Measurements from ENCODE around the gene ROPN1B. TPM values are rescaled to one million over a fixed set of nuclear protein-coding genes. Genes with fewer than 3 reads are reported as not detected.
A peak's percentile ranks its signal among the peaks of the same experiment; 100 is the strongest.
"Not testable (repeated sequence)": the region's sequence is repeated elsewhere in the genome, so short reads cannot be mapped to it uniquely, and the experiment has no call there.

ROPN1B gene
- total RNA-seq, 2 donors from 2014 or later, result not detected

DNA sequence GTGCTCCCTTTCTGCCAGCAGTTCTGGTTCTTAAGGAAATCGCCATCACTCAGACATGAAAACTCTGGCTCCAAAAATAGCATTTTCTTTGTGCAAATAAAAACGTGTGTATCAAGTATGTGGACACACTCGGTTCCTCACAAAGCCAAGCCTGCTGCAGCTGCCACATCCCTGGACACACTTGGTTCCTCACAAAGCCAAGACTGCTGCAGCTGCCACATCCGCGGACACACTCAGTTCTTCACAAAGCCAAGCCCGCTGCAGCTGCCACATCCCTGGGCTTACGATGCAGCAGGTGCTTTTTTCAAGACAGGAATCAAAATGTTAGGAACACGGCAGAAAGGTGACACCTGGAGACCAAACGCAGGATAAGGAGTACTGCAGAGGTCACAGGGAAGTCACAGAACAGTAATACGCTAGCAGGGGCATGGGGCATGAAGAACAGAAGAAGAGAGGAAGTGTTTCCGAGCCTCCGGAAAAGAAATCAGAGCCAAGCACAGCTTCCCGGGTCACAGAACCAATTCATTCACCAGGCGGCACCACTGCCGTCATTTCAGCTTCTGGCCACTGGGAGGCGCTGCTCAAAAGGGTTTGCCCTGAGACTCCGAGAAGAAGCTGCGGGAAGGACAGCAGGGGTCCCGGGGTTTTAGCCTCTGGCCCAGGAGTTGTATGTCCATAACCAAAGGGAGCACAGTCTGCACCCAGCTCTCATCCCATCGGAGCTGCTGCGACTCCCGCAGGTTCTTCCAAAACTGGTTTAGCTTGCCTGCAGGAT, 40.0 kb upstream of the ROPN1B start:
- Histone ChIP-seq H3K4me1 (ENCODE audit: control insufficient read depth in 1 of 2, low read depth in 2 of 2) (peaks cover 0 to 15% of the 10 kb centered on the region in 2 donors), H3K4me3 (peak overlapping the region; percentile 31)
- TF ChIP-seq CTCF (IDR thresholded peaks at IDR 0.05), result peak; percentile 79
- H3K27ac ChIP-seq; DNase-seq (ENCODE audit: low spot score); H3K36me3 ChIP-seq; H3K9me3 ChIP-seq; H3K27me3 ChIP-seq (replicated peaks; ENCODE audit: insufficient read depth); ATAC-seq (ENCODE audit: insufficient number of reproducible peaks, low FRiP score, low read depth): not testable (repeated sequence)

GRCh38 chr3:125929765-125930164, 39.2 kb upstream of the ROPN1B start:
- ATAC-seq (ENCODE audit: insufficient number of reproducible peaks, low FRiP score, low read depth); H3K9me3 ChIP-seq: not testable (repeated sequence)

GRCh38 chr3:125931355-125931880, 37.6 kb upstream of the ROPN1B start:
- H3K9me3 ChIP-seq; H3K4me3 ChIP-seq; ATAC-seq (ENCODE audit: insufficient number of reproducible peaks, low FRiP score, low read depth); H3K27ac ChIP-seq; H3K36me3 ChIP-seq; DNase-seq (ENCODE audit: low spot score); H3K27me3 ChIP-seq (replicated peaks; ENCODE audit: insufficient read depth): not testable (repeated sequence)
- H3K4me1 ChIP-seq (ENCODE audit: control insufficient read depth in 1 of 2, low read depth in 2 of 2), result peaks cover 0 to 22% of the 10 kb centered on the region in 2 donors

More at GRCh38 chr3:125929765-125930164, 39.2 kb upstream of the ROPN1B start:
- not testable (repeated sequence) for H3K36me3 ChIP-seq; H3K27me3 ChIP-seq (replicated peaks; ENCODE audit: insufficient read depth); DNase-seq (ENCODE audit: low spot score); H3K27ac ChIP-seq
- H3K4me3 ChIP-seq, result peak overlapping the region; percentile 31
- H3K4me1 ChIP-seq (ENCODE audit: control insufficient read depth in 1 of 2, low read depth in 2 of 2), result peaks cover 0 to 15% of the 10 kb centered on the region in 2 donors

GRCh38 chr3:125933397-125934173, 35.4 kb upstream of the ROPN1B start:
- not testable (repeated sequence) for DNase-seq (ENCODE audit: low spot score); H3K9me3 ChIP-seq; H3K36me3 ChIP-seq; H3K27ac ChIP-seq; H3K27me3 ChIP-seq (replicated peaks; ENCODE audit: insufficient read depth); ATAC-seq (ENCODE audit: insufficient number of reproducible peaks, low FRiP score, low read depth); H3K4me3 ChIP-seq
- peaks cover 0 to 19% of the 10 kb centered on the region in 2 donors for H3K4me1 ChIP-seq (ENCODE audit: control insufficient read depth in 1 of 2, low read depth in 2 of 2)

- H3K36me3 ChIP-seq; H3K9me3 ChIP-seq; H3K4me1 ChIP-seq (ENCODE audit: control insufficient read depth in 1 of 2, low read depth in 2 of 2); H3K27ac ChIP-seq; DNase-seq (ENCODE audit: low spot score); H3K27me3 ChIP-seq (replicated peaks; ENCODE audit: insufficient read depth): not testable (repeated sequence)
- H3K4me3 ChIP-seq, result peak overlapping the region; percentile 62
- peak; percentile 69 for ATAC-seq (ENCODE audit: insufficient number of reproducible peaks, low FRiP score, low read depth)
Measured at GRCh38 chr3:125935252-125935874, 33.6 kb upstream of the ROPN1B start.

DNA sequence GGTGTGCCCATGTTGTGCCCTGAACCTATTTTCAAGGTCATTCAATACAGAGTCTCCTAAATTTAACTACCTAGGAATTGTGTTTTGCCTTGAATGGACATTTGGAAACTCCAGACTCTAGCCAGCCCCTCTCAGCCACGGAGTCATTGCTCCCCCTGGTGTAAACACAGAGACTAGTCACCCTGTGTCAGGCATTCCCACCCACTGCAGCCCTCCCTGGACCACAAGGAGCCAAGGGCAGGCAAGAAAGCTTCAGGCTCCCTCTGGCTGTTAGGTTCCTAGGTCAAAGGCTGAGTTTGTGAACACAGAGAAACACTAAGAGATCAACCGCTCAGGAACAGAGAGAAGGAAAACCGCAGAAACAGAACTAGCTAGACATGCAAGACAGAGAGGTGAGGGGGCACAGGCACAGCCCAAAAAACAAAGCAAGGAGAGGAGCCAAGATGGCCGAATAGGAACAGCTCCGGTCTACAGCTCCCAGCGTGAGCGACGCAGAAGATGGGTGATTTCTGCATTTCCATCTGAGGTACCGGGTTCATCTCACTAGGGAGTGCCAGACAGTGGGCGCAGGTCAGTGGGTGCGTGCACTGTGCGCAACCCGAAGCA, 32.7 kb upstream of the ROPN1B start:
- H3K9me3 ChIP-seq; H3K27ac ChIP-seq; H3K4me3 ChIP-seq; H3K36me3 ChIP-seq; H3K4me1 ChIP-seq (ENCODE audit: control insufficient read depth in 1 of 2, low read depth in 2 of 2); DNase-seq (ENCODE audit: low spot score); H3K27me3 ChIP-seq (replicated peaks; ENCODE audit: insufficient read depth): not testable (repeated sequence)
- peak; percentile 84 for ATAC-seq (ENCODE audit: insufficient number of reproducible peaks, low FRiP score, low read depth)
- TF ChIP-seq CTCF (IDR thresholded peaks at IDR 0.05), result peak; percentile 50

DNA sequence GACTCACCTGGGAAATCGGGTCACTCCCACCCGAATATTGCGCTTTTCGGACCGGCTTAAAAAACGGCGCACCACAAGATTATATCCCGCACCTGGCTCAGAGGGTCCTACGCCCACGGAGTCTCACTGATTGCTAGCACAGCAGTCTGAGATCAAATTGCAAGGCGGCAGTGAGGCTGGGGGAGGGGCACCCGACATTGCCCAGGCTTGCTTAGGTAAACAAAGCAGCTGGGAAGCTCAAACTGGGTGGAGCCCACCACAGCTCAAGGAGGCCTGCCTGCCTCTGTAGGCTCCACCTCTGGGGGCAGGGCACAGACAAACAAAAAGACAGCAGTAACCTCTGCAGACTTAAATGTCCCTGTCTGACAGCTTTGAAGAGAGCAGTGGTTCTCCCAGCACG, 32.1 kb upstream of the ROPN1B start:
- H3K9me3 ChIP-seq; H3K27ac ChIP-seq; ATAC-seq (ENCODE audit: insufficient number of reproducible peaks, low FRiP score, low read depth); DNase-seq (ENCODE audit: low spot score); H3K27me3 ChIP-seq (replicated peaks; ENCODE audit: insufficient read depth); H3K4me1 ChIP-seq (ENCODE audit: control insufficient read depth in 1 of 2, low read depth in 2 of 2); H3K4me3 ChIP-seq; H3K36me3 ChIP-seq: not testable (repeated sequence)

DNA sequence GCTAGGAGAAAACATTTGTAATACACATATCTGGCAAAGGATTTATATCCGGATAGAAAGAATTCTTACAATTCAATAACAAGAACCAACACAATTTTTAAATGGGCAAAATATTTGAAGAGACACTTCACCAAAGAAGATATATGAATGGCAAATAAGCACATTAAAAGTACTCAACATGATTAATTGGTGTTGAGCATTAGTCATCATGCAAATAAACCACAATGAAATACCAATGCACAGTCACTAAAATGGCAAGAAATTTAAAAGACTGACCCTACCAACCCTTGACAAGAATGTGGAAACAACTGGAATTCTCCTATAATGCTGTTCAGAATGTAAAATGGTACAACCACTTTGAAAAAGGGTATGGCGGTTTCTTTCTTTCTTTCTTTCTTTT, 21.2 kb upstream of the ROPN1B start:
- not testable (repeated sequence) for DNase-seq (ENCODE audit: low spot score); H3K9me3 ChIP-seq; ATAC-seq (ENCODE audit: insufficient number of reproducible peaks, low FRiP score, low read depth); H3K27ac ChIP-seq; H3K4me1 ChIP-seq (ENCODE audit: control insufficient read depth in 1 of 2, low read depth in 2 of 2); H3K36me3 ChIP-seq; H3K27me3 ChIP-seq (replicated peaks; ENCODE audit: insufficient read depth); H3K4me3 ChIP-seq

- not testable (repeated sequence) for DNase-seq (ENCODE audit: low spot score); H3K4me3 ChIP-seq; H3K27ac ChIP-seq; H3K4me1 ChIP-seq (ENCODE audit: control insufficient read depth in 1 of 2, low read depth in 2 of 2); H3K36me3 ChIP-seq; H3K27me3 ChIP-seq (replicated peaks; ENCODE audit: insufficient read depth); ATAC-seq (ENCODE audit: insufficient number of reproducible peaks, low FRiP score, low read depth); H3K9me3 ChIP-seq
Measured at GRCh38 chr3:125948901-125949300, 20.1 kb upstream of the ROPN1B start.

- not testable (repeated sequence) for H3K27me3 ChIP-seq (replicated peaks; ENCODE audit: insufficient read depth); H3K36me3 ChIP-seq; H3K9me3 ChIP-seq; DNase-seq (ENCODE audit: low spot score); ATAC-seq (ENCODE audit: insufficient number of reproducible peaks, low FRiP score, low read depth); H3K4me1 ChIP-seq (ENCODE audit: control insufficient read depth in 1 of 2, low read depth in 2 of 2); H3K4me3 ChIP-seq; H3K27ac ChIP-seq
Measured at GRCh38 chr3:125951176-125951575, 17.8 kb upstream of the ROPN1B start.
